Measurements from ENCODE around the gene DNAAF9. TPM values are rescaled to one million over a fixed set of nuclear protein-coding genes. Genes with fewer than 3 reads are reported as not detected.

The DNAAF9 gene
- total RNA-seq, 2 experiments from 2014 or later = 0.23 TPM; not detected in 1

DNA sequence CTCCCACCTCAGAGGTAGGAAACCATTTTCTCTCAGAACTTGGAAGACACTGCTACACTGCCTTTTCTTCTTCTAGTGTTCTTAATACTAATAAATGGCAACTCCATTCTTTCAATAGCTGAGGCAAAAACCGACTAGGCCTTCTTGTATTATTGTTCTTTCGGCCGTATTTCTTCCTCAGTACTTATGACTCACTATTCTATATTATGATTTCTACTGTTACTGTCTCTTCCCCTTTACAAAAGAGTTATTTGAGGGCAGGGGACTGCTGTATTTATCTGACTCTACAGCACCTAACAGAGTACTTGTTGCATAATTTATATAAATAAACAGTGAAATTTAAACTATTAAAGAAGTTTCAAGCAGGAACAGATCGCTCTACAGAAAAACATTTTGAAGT lies 3.1 kb downstream of the DNAAF9 start:
- no peak overlapping the region for H3K4me3 ChIP-seq (ENCODE audit: low read depth, low read length, poor library complexity, severe bottlenecking)
- no peak for TF ChIP-seq EZH2phosphoT487 (IDR thresholded peaks at IDR 0.05; ENCODE audit: borderline replicate concordance, low read depth, low read length)
- no peaks in the 10 kb centered on the region for H3K9me2 ChIP-seq (ENCODE audit: insufficient read depth, low read length)
- BruUV-seq (replicated peaks) = no TSS peak
- H3K4me2 ChIP-seq (ENCODE audit: low read length) = no peak overlapping the region
- ChIA-PET CTCF (ENCODE audit: unreplicated experiment) (no interaction called here), POLR2A (interaction anchor here (0.6 kb wide), 1 partner anchor 1538 kb away, joined by 4 read pairs; no protein-coding TSS in a partner anchor)
- H4K20me1 ChIP-seq (ENCODE audit: insufficient read depth, low read length) = no peaks in the 10 kb centered on the region
- H3K27ac ChIP-seq (ENCODE audit: low read depth, low read length, poor library complexity, severe bottlenecking) = no peak overlapping the region
- H3K4me1 ChIP-seq (ENCODE audit: insufficient read depth, low read length, poor library complexity, severe bottlenecking) = no peaks in the 10 kb centered on the region
- H3K9me3 ChIP-seq (ENCODE audit: low read length) = no peaks in the 10 kb centered on the region
- no peak for DNase-seq (ENCODE audit: low spot score)
- H3K36me3 ChIP-seq (ENCODE audit: insufficient read depth, low read length) = no peaks in the 10 kb centered on the region
- H3K79me2 ChIP-seq (ENCODE audit: insufficient read depth, low read depth, low read length) = no peaks in the 10 kb centered on the region
- no peak overlapping the region for H2AFZ ChIP-seq (ENCODE audit: low read length)
- intact Hi-C loops (cut with micrococcal nuclease; ENCODE audit: unreplicated experiment) = no loop called here

- ChIA-PET CTCF (ENCODE audit: unreplicated experiment) (no interaction called here), POLR2A (no interaction called here)
- Histone ChIP-seq H3K9me2 (ENCODE audit: insufficient read depth, low read length) (no peaks in the 10 kb centered on the region), H3K4me3 (ENCODE audit: low read depth, low read length, poor library complexity, severe bottlenecking) (no peak overlapping the region), H3K4me1 (ENCODE audit: insufficient read depth, low read length, poor library complexity, severe bottlenecking) (no peaks in the 10 kb centered on the region), H3K79me2 (ENCODE audit: insufficient read depth, low read depth, low read length) (no peaks in the 10 kb centered on the region), H3K36me3 (ENCODE audit: insufficient read depth, low read length) (no peaks in the 10 kb centered on the region), H3K4me2 (ENCODE audit: low read length) (no peak overlapping the region), H3K9me3 (ENCODE audit: low read length) (no peaks in the 10 kb centered on the region), H3K27ac (ENCODE audit: low read depth, low read length, poor library complexity, severe bottlenecking) (no peak overlapping the region), H2AFZ (ENCODE audit: low read length) (no peak overlapping the region), H4K20me1 (ENCODE audit: insufficient read depth, low read length) (no peaks in the 10 kb centered on the region)
- intact Hi-C loops (cut with micrococcal nuclease; ENCODE audit: unreplicated experiment) = no loop called here
- TF ChIP-seq, protein P1, sequence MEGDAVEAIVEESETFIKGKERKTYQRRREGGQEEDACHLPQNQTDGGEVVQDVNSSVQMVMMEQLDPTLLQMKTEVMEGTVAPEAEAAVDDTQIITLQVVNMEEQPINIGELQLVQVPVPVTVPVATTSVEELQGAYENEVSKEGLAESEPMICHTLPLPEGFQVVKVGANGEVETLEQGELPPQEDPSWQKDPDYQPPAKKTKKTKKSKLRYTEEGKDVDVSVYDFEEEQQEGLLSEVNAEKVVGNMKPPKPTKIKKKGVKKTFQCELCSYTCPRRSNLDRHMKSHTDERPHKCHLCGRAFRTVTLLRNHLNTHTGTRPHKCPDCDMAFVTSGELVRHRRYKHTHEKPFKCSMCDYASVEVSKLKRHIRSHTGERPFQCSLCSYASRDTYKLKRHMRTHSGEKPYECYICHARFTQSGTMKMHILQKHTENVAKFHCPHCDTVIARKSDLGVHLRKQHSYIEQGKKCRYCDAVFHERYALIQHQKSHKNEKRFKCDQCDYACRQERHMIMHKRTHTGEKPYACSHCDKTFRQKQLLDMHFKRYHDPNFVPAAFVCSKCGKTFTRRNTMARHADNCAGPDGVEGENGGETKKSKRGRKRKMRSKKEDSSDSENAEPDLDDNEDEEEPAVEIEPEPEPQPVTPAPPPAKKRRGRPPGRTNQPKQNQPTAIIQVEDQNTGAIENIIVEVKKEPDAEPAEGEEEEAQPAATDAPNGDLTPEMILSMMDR (conservative IDR thresholded peaks at IDR 0.05; ENCODE audit: low read length) = no peak
- no peak for TF ChIP-seq EZH2phosphoT487 (IDR thresholded peaks at IDR 0.05; ENCODE audit: borderline replicate concordance, low read depth, low read length)
- no peak for DNase-seq (ENCODE audit: low spot score)
- no TSS peak for BruUV-seq (replicated peaks)
Observed at GRCh38 chr20:3403741-3404140, 3.7 kb downstream of the DNAAF9 start.

- Histone ChIP-seq H2AFZ (ENCODE audit: low read length) (no peak overlapping the region), H3K4me1 (ENCODE audit: insufficient read depth, low read length, poor library complexity, severe bottlenecking) (no peaks in the 10 kb centered on the region), H4K20me1 (ENCODE audit: insufficient read depth, low read length) (no peaks in the 10 kb centered on the region), H3K79me2 (ENCODE audit: insufficient read depth, low read depth, low read length) (no peaks in the 10 kb centered on the region), H3K4me3 (ENCODE audit: low read depth, low read length, poor library complexity, severe bottlenecking) (no peak overlapping the region), H3K9me2 (ENCODE audit: insufficient read depth, low read length) (no peaks in the 10 kb centered on the region), H3K9me3 (ENCODE audit: low read length) (no peaks in the 10 kb centered on the region), H3K4me2 (ENCODE audit: low read length) (no peak overlapping the region), H3K27ac (ENCODE audit: low read depth, low read length, poor library complexity, severe bottlenecking) (no peak overlapping the region), H3K36me3 (ENCODE audit: insufficient read depth, low read length) (no peaks in the 10 kb centered on the region)
- BruUV-seq (replicated peaks) = no TSS peak
- POLR2A ChIA-PET = interaction anchor here (0.7 to 1.2 kb wide), 3 partner anchors 24 to 1214 kb away, joined by 3 to 4 read pairs (median 3); no protein-coding TSS in a partner anchor
- CTCF ChIA-PET (ENCODE audit: unreplicated experiment) = no interaction called here
- no peak for DNase-seq (ENCODE audit: low spot score)
- TF ChIP-seq EZH2phosphoT487 (IDR thresholded peaks at IDR 0.05; ENCODE audit: borderline replicate concordance, low read depth, low read length) = no peak
- TF ChIP-seq, protein P1 (conservative IDR thresholded peaks at IDR 0.05; ENCODE audit: low read length) = no peak
- intact Hi-C loops (cut with micrococcal nuclease; ENCODE audit: unreplicated experiment) = no loop called here
Observed at GRCh38 chr20:3402453-3402852, 5.0 kb downstream of the DNAAF9 start.
